Endometrial microvascular endothelial cells (primary cell): ENCODE results near the gene F10. TPM values are rescaled to one million over a fixed set of nuclear protein-coding genes. Genes with fewer than 3 reads are reported as not detected.

Experiments used
- in situ Hi-C: cut with HindIII; loops from 2 replicates; pipeline ENCODE4 v1.10.0; 2017; ENCODE audit warnings: low sequenced_read_pairs, low pct_unique_long_range_greater_than_20kb; ENCODE audit errors: inconsistent ontology term
- total RNA-seq: library from RNA; depleted of rRNA; stranded (reverse); fragments of >200 nt; gene quantifications from one replicate; pipeline ENCODE4 v1.2.3, GENCODE V29; 2015; ENCODE audit errors: inconsistent ontology term

Gene F10
- total RNA-seq, 1 donor from 2014 or later: not detected

DNA sequence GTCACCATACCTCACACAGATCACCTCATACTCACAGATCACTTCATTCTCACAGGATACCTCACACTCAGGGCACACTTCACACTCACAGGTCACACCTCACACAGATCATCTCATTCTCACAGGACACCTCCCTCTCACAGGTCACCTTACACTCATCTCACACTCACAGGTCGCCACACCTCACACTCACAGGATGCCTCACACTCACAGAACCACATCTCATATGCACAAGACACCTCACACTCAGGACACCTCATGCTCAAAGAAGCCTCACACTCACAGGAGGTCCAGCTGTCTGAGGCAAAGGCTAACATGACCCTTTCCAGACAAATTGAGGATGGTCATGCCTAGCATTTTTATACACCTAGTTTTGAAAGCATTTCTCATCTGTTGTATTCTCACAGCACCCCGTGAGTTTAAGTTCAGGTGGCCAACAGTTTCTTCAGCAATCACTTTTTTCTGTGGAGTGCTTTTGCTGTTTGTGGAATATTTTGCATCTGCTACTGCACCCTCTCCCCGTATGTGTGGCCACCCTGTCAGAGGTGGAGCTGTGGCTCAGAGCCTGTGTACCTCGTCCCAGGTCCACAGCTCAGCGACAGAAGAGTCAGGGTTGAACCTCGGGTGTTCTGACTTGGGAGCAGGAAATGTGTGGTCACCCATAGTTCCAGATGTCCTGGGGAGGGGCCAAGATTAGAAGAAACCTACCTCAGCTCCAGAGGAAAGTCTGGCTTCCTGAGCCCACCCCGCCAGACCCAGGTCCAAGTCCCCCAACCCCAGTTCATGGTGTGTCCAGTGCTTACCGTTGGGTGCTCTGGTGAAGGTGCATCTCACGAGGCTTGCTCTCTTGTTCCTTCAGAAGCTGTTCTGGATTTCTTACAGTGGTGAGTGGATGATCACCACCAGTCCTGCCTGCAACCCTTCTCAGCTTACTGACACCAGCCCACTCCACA lies 9.4 kb upstream of the F10 start:
- in situ Hi-C loops: no loop called here

DNA sequence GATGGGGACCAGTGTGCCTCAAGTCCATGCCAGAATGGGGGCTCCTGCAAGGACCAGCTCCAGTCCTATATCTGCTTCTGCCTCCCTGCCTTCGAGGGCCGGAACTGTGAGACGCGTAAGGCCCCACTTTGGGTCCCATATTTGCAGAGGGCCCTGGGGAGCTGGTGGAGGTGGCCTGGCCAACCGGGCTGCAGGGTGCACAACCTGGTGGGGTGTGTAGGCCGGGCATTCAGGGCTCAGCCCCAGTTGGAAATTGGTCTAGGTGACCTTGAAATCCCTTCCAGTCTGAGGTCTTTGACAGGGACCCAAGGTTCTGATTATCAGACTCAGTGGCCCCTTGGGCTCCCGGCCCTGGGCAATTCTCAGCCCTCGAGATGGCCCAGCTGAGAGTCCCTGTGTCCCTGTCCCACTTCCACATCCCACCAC lies 8.7 kb upstream of the F10 start:
- in situ Hi-C loops: no loop called here

DNA sequence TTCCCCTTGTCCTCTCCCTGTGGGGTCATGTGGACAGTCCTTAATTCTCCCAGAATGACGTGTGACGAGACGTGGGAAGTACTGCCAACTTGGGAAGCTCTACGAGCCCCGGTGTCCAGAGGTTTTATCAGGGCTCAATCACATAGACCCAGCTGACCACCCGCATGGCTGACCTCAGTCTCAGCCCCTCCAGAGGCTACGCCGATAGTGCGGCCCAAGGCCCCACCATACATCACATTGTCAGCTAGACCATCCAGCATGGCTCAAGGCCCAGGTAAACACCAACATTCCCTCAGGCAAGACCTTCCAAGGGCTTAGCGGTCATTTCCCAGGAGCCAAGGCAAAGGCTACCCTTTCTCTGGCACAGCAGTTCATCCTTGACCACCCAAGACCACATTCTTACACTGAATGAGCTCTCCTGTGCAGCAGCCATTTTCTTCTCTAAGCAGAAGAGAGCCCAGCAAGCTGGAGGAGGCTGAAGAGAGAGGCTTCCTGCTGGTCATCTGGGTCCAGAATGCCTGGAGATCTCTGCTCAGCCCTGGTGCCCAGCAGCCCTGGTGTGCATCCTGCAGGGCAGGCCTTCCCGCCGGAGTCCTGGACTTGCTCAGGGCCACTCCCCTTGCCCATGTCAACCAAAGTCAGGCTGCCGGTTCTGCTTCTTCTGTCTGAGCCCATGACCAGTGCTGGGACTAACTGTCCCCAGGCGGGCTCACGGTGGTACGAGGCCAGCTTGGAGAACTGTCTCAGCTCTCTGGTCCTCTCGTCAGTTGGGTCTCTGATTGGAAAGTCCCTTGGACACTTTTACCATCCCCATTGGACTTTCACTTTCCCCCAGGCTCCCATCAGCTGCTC lies 7.9 kb upstream of the F10 start:
- in situ Hi-C loops: no loop called here

DNA sequence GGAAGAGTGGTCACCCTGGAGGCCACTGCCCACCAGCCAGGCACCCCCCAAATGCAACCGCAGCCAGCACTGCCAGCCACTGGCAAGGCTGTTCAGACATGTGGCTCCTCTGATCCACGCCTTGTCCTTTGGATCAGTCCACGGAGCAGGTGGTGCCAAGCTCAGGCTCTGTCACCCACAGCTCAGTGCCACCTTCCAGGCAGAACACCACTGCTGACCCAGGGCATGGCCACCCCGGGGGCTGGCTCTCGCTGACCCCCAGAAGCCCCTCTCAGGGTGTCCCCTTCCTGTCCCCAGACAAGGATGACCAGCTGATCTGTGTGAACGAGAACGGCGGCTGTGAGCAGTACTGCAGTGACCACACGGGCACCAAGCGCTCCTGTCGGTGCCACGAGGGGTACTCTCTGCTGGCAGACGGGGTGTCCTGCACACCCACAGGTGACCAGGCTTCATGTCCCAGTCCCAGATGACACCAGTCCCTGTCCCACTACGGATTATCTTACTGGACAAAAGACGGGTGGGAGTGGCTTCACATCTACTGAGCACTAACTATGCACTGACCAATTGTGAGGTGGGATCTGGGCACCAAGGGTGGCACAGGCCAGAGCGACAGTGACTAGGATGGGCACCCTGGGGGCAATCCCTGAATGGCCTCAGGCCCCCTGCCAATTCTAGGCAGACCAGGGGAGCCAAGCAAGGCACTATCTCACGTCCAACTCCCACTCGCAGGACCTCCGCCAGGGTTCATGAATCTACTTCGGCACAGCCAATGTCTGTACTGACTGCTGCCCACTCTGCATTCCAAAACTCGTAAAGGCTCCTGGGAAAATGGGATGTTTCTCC lies 7.0 kb upstream of the F10 start:
- in situ Hi-C loops: no loop called here

DNA sequence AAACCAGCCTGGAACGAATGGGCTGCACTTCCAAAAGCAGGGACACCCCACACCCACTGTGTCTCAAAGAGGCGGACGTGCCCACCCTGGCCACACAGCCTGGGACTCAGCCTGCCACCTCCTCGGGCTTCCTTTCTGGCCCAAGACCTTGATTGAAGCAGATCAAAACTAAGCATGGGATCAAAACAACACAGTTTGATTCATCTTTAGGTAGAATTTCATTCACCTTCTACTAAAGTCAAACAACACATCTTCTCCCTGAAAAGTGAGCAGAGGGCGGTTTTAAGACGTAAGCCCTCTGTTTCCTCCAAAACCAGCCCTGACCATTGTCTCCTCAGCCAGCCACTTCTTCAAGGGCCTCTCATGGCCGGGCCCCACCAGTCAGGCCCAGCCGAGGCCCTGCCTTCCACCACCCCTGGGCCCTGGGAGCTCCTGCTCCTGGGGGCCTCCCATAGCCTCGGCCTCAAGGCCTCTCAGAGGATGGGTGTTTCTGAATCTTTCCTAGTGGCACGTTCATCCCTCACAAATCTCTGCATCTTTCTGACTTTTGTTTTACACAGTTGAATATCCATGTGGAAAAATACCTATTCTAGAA lies 6.3 kb upstream of the F10 start:
- in situ Hi-C loops: no loop called here

DNA sequence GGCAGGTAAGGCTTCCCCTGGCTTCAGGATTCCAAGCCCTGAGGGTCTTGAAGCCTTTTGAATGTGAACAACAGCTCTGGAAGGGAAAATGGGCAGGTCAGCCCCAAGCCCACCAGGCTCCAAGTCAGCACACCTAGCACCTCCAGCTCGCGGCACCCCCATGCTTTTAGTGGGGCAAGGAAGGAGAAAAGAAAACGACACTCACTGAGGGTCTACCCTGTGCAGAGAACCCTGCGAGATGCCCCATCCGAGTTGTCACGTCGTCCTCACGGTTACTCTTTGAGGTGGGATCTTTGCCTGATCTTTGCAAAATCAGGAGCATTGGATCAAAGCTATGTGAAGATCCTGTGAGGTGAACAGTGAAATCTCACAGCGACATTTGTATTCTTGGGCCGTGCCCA lies 5.7 kb upstream of the F10 start:
- in situ Hi-C loops: no loop called here

DNA sequence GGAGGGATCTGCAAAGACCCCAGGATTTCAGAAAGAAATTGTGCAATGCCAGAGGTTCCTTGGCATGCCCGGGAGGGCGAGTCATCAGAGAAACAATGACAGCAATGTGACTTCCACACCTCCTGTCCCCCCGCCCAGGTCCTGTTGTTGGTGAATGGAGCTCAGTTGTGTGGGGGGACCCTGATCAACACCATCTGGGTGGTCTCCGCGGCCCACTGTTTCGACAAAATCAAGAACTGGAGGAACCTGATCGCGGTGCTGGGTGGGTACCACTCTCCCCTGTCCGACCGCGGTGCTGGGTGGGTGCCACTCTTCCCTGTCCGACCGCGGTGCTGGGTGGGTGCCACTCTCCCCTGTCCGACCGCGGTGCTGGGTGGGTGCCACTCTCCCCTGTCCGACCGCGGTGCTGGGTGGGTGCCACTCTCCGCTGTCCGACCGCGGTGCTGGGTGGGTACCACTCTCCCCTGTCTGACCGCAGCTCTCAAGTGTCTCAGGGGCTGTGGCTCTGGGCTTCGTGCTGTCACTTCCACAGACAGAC lies 5.2 kb upstream of the F10 start:
- in situ Hi-C loops: no loop called here

DNA sequence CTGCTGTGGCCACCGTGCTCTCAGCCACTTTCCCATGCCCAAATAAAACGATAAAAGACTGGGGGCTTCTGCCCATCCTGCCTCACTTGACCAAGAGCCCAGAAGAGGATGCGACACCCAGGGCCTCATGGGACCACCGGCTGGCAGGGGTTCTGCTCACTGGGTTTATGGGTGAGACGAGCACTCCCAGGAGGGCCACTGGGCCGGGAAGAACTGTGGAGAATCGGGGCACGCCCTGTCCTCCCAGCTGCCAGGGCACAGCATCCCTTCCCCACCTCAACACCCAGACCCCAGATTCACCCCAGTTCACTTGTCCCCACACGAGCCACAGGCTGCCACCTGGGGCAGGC lies 4.7 kb upstream of the F10 start:
- in situ Hi-C loops: no loop called here

DNA sequence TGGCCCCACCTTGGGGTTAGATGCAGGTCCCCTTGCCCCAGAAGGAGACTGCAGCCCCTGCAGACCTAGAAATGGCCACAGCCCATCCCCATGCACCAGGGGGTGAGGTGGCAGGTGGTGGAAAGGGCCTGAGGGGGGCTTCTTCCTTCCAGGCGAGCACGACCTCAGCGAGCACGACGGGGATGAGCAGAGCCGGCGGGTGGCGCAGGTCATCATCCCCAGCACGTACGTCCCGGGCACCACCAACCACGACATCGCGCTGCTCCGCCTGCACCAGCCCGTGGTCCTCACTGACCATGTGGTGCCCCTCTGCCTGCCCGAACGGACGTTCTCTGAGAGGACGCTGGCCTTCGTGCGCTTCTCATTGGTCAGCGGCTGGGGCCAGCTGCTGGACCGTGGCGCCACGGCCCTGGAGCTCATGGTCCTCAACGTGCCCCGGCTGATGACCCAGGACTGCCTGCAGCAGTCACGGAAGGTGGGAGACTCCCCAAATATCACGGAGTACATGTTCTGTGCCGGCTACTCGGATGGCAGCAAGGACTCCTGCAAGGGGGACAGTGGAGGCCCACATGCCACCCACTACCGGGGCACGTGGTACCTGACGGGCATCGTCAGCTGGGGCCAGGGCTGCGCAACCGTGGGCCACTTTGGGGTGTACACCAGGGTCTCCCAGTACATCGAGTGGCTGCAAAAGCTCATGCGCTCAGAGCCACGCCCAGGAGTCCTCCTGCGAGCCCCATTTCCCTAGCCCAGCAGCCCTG lies 4.2 kb upstream of the F10 start:
- in situ Hi-C loops: no loop called here

DNA sequence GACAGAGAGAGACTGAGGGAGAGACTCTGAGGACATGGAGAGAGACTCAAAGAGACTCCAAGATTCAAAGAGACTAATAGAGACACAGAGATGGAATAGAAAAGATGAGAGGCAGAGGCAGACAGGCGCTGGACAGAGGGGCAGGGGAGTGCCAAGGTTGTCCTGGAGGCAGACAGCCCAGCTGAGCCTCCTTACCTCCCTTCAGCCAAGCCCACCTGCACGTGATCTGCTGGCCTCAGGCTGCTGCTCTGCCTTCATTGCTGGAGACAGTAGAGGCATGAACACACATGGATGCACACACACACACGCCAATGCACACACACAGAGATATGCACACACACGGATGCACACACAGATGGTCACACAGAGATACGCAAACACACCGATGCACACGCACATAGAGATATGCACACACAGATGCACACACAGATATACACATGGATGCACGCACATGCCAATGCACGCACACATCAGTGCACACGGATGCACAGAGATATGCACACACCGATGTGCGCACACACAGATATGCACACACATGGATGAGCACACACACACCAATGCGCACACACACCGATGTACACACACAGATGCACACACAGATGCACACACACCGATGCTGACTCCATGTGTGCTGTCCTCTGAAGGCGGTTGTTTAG lies 3.3 kb upstream of the F10 start:
- in situ Hi-C loops: no loop called here

DNA sequence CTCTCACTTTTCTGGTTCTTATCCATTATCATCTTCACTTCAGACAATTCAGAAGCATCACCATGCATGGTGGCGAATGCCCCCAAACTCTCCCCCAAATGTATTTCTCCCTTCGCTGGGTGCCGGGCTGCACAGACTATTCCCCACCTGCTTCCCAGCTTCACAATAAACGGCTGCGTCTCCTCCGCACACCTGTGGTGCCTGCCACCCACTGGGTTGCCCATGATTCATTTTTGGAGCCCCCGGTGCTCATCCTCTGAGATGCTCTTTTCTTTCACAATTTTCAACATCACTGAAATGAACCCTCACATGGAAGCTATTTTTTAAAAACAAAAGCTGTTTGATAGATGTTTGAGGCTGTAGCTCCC lies 2.8 kb upstream of the F10 start:
- in situ Hi-C loops: no loop called here

DNA sequence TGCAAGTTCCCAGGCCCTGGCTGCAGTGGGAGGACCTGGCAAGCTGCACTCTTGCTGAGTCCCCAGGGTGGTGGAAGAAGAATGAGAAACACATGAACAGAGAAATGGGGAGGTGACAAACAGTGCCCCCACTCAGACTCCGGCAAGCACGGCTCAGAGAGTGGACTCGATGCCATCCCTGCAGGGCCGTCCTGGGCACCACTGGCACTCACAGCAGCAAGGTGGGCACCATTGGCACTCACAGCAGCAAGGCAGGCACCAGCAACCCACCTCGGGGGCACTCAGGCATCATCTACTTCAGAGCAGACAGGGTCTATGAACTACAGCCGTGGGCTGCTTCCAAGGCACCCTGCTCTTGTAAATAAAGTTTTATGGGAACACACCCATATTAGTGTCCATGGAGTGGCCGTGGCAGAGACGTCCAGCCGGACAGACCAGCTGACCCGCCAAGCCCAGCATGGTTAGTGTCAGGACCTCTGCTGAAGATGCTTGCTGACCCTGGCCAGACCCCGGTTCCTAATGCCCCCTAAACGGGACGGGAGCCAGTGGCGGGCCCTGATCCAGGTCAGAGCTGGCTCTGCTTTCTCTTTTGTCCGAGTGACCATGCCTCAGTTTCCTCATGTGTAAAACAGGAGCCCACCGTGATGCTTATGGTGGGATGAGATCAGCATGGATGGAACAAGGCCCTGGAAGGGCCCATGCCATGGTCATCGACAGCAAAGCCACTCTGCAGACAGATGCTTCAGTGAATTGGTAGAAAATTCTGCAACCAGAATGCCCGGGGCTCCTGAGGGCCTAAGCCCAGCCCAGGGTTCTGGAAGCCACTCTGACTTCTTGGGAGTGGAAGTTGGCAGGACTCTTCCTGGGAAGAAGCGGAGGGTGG lies 2.1 kb upstream of the F10 start:
- in situ Hi-C loops: no loop called here

DNA sequence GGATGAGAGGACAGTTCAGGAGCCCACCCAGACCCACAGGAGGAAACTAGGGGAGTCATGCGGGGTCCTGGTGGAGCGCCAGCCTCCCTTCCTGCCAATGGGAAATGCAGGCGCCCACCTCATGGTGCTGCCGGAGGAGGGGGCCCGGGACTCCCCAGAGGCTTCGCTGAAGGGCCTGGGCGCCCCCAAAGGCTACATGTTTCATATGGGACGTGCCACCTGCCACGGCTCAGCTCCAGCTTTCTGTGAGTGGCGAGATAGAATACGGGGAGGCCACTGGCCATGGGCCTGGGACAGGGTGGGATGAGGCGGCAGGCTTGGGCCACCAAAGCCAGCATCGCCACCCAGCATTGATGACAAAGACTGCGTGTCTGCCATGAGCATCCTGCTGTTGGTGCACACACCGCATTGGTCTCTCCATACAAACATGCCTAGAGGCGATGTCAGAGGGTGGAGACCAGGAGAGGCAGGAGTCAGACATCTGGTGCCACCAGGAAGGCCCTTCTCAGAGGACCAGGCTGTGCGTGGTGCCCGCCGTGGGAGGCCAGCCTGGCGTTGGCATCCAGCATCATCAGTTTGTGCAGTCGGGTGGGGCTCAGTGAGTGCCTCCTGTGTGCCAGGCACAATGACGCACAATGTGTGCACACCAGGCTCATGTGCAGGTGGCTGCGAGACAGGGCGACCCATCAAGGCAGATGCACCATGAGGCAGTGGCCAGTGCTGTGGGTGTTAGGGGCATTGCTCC lies 1.2 kb upstream of the F10 start:
- in situ Hi-C loops: no loop called here

DNA sequence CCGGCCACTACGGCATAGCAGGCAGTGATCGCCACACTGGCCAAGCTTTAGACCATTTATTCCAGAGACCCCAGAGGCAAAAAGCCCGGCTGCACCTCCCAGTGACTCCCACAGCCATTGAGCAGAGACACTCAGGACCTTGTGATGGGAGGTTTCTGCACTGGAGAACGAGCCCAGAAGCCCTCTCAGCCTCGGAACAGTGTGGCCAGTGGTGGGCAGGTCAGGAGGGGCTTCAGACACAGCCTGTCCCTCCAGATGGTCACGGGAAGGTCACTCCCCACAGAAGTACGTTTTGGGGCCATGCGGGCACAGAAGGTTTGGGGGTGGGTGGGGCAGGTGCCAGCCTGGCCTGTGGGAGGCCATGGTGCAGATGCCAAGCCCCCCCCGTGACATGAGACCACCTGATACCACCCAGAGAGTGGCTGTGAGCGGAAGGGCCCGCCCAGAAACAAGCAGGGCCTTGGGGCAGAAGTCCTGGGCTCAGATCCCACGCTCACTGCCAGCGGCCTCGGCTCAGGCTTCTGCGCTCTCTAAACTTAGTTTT lies 599 bp upstream of the F10 start:
- in situ Hi-C loops: no loop called here

DNA sequence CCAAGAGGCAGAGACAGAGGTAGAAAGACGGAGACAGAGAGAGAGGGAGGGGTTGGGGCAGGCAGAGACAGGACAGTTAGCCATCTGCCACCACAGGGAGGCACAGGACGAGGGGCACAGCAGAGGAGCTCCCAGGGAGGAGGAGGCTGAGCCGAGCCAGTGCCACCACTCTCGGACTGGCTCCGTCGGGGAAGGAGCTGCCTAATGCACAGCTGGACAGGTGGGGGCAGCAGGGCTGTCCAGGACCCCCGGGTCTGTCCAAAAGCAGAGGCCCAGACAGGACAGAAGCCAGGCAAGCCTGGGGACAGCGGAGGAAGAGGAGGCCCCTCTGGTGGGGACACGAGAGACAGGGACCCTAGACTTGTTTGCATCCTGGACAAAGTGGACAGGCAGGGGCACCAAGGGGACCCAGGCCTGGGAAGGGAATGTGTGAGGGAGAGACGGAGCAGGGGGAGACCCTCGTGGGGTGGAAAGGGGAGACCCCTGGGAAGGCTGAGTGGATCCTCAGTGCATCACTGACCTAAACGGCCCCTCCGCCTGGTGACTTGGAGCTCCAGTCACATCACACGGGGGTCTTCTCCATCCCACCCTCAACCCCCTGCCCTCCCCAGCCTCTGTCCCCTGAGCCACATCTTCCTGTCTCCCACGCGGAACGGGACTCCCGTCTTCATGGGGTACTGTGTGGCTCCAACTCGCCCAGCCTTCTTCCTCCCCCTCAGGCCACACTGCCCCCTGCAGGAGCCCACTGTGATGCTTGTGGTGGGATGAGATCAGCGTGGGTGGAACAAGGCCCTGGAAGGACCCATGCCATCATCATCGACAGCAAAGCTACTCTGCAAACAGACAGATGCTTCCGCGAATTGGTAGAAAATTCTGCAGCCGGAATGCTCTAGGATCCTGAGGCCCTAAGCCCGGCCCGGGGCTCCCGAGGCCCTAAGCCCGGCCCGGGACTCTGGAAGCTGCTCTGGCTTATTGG lies 915 bp downstream of the F10 start:
- in situ Hi-C loops: no loop called here
